H1 (cell line): ENCODE results near the gene SEPTIN7. TPM values are rescaled to one million over a fixed set of nuclear protein-coding genes. Genes with fewer than 3 reads are reported as not detected.

ENCODE experiments used
- CBX5 ChIP-seq: fragments of 300-800, 300-1000 bp; sonication (generic); IDR thresholded peaks from 2 replicates; pipeline ENCODE4 v1.7.1; 2016; ENCODE audit warnings: antibody characterized with exemption, low read length, low read depth
- CHD2 ChIP-seq: IDR thresholded peaks from 2 replicates; pipeline ENCODE4 v1.6.1; 2012; ENCODE audit warnings: low read length, improper control_type of control experiment
- CTBP2 ChIP-seq: IDR thresholded peaks from 2 replicates; pipeline ENCODE4 v1.7.0; 2011; ENCODE audit warnings: borderline replicate concordance, mild to moderate bottlenecking, moderate library complexity, mixed read lengths, low read length; ENCODE audit not compliant: insufficient read depth, insufficient read length
- EZH2 ChIP-seq: fragments of 200-600 bp; sonication (generic); IDR thresholded peaks from 2 replicates; pipeline ENCODE4 v1.7.1; 2012; ENCODE audit warnings: low read depth, mild to moderate bottlenecking, moderate library complexity, low read length, inconsistent platforms; ENCODE audit not compliant: severe bottlenecking
- GABPA ChIP-seq: IDR thresholded peaks from 2 replicates; pipeline ENCODE4 v1.6.1; 2011; ENCODE audit warnings: mild to moderate bottlenecking, low read length, moderate library complexity, borderline replicate concordance; ENCODE audit not compliant: insufficient read depth
- KDM5A ChIP-seq: fragments of 200-600 bp; IDR thresholded peaks from 2 replicates; pipeline ENCODE4 v1.7.1; 2012; ENCODE audit warnings: mild to moderate bottlenecking, low read length, inconsistent platforms, mixed read lengths
- SIN3A ChIP-seq, 2 experiments: IDR thresholded peaks in 1 of 2; conservative IDR thresholded peaks in 1 of 2; 2 replicates each; pipeline ENCODE4 v1.6.1; 2011 to 2012; ENCODE audit warnings: low read length in 2 of 2, improper control_type of control experiment in 1 of 2, low read depth in 1 of 2, mild to moderate bottlenecking in 1 of 2
- SUZ12 ChIP-seq: fragments of 200-600 bp; sonication (generic); IDR thresholded peaks from 2 replicates; pipeline ENCODE4 v1.6.1; 2012; ENCODE audit warnings: mild to moderate bottlenecking, inconsistent platforms, low read length, moderate library complexity, mixed read lengths
- ZNF274 ChIP-seq: IDR thresholded peaks from 2 replicates; pipeline ENCODE4 v1.7.0; 2012; ENCODE audit warnings: low read length, borderline replicate concordance; ENCODE audit errors: extremely low read depth
- polyA plus RNA-seq, 7 experiments: library from polyadenylated mRNA; depleted of rRNA in 3 of 7; stranded (reverse) in 5 of 7; unstranded in 2 of 7; fragments of >200 nt in 5 of 7; fragments of 200-250 nt in 2 of 7; gene quantifications; 1 replicate in 5 of 7; 2 replicates in 1 of 7; 4 replicates in 1 of 7; pipeline versions ENCODE4 v1.2.1 to v1.2.3, GENCODE V29; 2011 to 2013; ENCODE audit warnings: missing spikeins in 2 of 7, mixed read lengths in 2 of 7
- total RNA-seq: library from RNA; stranded (reverse); fragmentation: NEBNext Ultra II Directional; extraction: Animal tissue kit (Norgen Biotek cat#: 25700); gene quantifications from 2 replicates; pipeline ENCODE4 v1.2.1, GENCODE V29; 2021

The SEPTIN7 gene
- total and polyA plus RNA-seq, 2 of the 8 experiments (the other 6 are each of a cell fraction or from before 2014, with no cell fraction given) = 85.3 to 183 TPM

GRCh38 chr7:35820858-35821257 is 20.0 kb downstream of the SEPTIN7 start (continued):
- TF ChIP-seq GABPA (no peak), CHD2 (no peak), CBX5 (no peak), ZNF274 (no peak), KDM5A (no peak), SUZ12 (no peak), EZH2 (no peak), CTBP2 (no peak), SIN3A (conservative IDR thresholded peaks at IDR 0.05 in 1 of 2, IDR thresholded peaks at IDR 0.05 in 1 of 2; ENCODE audit: low read depth in 1 of 2, low read length in 2 of 2) (no peak)
